Subcutaneous abdominal adipose tissue (tissue), 5 donors: ENCODE results near the gene CCNYL1.
A peak's percentile ranks its signal among the peaks of the same experiment; 100 is the strongest.
"Not testable (repeated sequence)": the region's sequence is repeated elsewhere in the genome, so short reads cannot be mapped to it uniquely, and the experiment has no call there.

Source experiments
- H3K27ac ChIP-seq: one replicate; pipeline ENCODE4 v1.7.0; 2013; ENCODE audit warnings: low read depth, mild to moderate bottlenecking, inconsistent platforms, low read length, moderate library complexity
- H3K27me3 ChIP-seq, 5 donors: one replicate each; pipeline ENCODE4 v1.7.0; 2013; ENCODE audit warnings: low read length in 5 of 5, inconsistent platforms in 1 of 5; ENCODE audit not compliant: control insufficient read depth in 5 of 5, insufficient read depth in 4 of 5
- H3K36me3 ChIP-seq, 5 donors: one replicate each; pipeline ENCODE4 v1.7.0; 2013; ENCODE audit warnings: low read length in 5 of 5; ENCODE audit not compliant: control insufficient read depth in 5 of 5, insufficient read depth in 5 of 5
- H3K4me1 ChIP-seq, 5 donors: one replicate each; pipeline ENCODE4 v1.7.0; 2013; ENCODE audit warnings: low read length in 5 of 5, mild to moderate bottlenecking in 3 of 5, moderate library complexity in 1 of 5; ENCODE audit not compliant: control insufficient read depth in 5 of 5, insufficient read depth in 5 of 5
- H3K4me3 ChIP-seq, 5 donors: one replicate each; pipeline ENCODE4 v1.7.0; 2013; ENCODE audit warnings: low read length in 5 of 5, low read depth in 1 of 5
- H3K9ac ChIP-seq, 5 donors: one replicate each; pipeline ENCODE4 v1.7.0; 2013; ENCODE audit warnings: low read length in 5 of 5, mild to moderate bottlenecking in 4 of 5, moderate library complexity in 3 of 5
- H3K9me3 ChIP-seq, 5 donors: one replicate each; pipeline ENCODE4 v1.7.0; 2013; ENCODE audit warnings: low read length in 5 of 5; ENCODE audit not compliant: control insufficient read depth in 5 of 5
- donor health status: healthy.
- donor health status: healthy.
- donor health status: healthy.
- donor health status: healthy.
- donor health status: healthy.

The CCNYL1 gene

DNA sequence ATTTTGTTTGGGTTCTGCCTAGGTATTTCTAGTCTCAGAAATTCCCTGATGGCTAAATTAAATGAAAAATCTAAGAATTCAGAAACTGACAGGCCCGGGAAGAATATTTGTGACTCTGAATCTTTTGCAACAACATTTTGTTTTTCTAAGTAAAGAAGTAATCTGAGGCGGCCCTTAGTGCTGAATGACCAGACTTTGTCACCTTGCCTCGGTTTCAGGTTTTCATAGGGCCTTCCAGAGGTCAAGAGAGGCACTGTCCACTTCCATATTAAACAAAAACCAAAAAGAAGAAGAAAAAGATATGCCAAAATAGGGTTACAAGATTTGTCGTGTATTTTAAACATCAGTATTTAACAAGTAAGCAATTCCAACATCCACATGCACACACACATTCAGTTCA, 16.1 kb upstream of the CCNYL1 start:
- H3K27me3 ChIP-seq = no peaks in the 10 kb centered on the region
- no peak overlapping the region for H3K27ac ChIP-seq
- H3K36me3 ChIP-seq = no peaks in the 10 kb centered on the region
- no peaks in the 10 kb centered on the region for H3K9me3 ChIP-seq
- no peak overlapping the region for H3K4me3 ChIP-seq
- H3K9ac ChIP-seq = no peak overlapping the region
- peaks cover 0 to 15% (median 7%) of the 10 kb centered on the region in 5 donors for H3K4me1 ChIP-seq

- not testable (repeated sequence) for H3K27me3 ChIP-seq, H3K9me3 ChIP-seq, H3K36me3 ChIP-seq, H3K9ac ChIP-seq, H3K27ac ChIP-seq, H3K4me3 ChIP-seq
- peaks cover 0 to 12% (median 7%) of the 10 kb centered on the region in 5 donors for H3K4me1 ChIP-seq
Observed at GRCh38 chr2:207696911-207697310, 14.5 kb upstream of the CCNYL1 start.

DNA sequence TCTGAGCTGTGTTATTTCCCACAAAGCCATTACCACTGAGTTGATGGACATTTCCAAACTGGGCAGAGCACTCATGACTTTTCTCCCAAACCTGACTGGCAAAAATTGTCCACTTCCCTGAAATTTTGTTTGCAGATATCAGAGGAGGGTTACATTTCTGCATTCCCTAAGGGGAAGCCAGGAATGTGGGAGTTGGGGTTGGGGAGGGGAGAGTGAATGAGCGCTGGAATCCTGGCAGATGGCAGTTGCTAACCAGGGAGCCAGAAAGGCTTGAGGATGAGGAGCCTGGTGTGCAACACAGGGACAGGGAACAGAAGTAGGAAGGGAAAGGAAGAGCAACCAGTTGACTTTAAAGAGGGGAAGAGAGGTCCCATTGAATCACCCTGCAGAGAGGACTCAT, 14.0 kb upstream of the CCNYL1 start:
- Histone ChIP-seq H3K4me3 (no peak overlapping the region), H3K27ac (no peak overlapping the region), H3K9ac (no peak overlapping the region), H3K9me3 (no peaks in the 10 kb centered on the region), H3K4me1 (peaks cover 0 to 7% (median 2%) of the 10 kb centered on the region in 5 donors), H3K27me3 (no peaks in the 10 kb centered on the region), H3K36me3 (no peaks in the 10 kb centered on the region)

DNA sequence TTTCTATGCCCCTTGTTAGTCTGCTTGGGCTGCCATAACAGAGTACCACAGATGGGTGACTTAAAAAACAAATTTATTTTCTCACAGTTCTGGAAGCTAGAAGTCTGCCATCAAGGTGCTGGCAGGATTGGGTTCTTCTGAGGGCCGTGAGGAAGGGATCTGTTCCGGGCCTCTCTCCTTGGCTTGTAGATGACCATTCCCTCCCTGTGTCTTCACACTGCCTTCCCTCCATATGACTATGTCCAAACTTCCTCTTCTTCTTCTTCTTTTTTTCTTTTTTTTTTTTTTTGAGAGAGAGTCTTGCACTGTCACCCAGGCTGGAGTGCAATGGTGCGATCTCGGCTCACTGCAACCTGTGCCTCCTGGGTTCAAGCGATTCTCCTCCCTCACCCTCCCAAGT, 13.1 kb upstream of the CCNYL1 start:
- Histone ChIP-seq H3K4me1 (no peaks in the 10 kb centered on the region), H3K9me3 (no peaks in the 10 kb centered on the region), H3K9ac (no peak overlapping the region), H3K27ac (no peak overlapping the region), H3K4me3 (no peak overlapping the region), H3K27me3 (no peaks in the 10 kb centered on the region), H3K36me3 (no peaks in the 10 kb centered on the region)

GRCh38 chr2:207704078-207704477, 7.4 kb upstream of the CCNYL1 start:
- no peak overlapping the region for H3K4me3 ChIP-seq
- H3K4me1 ChIP-seq = no peaks in the 10 kb centered on the region
- H3K36me3 ChIP-seq = no peaks in the 10 kb centered on the region
- H3K27ac ChIP-seq = no peak overlapping the region
- H3K9me3 ChIP-seq = no peaks in the 10 kb centered on the region
- no peak overlapping the region for H3K9ac ChIP-seq
- no peaks in the 10 kb centered on the region for H3K27me3 ChIP-seq

DNA sequence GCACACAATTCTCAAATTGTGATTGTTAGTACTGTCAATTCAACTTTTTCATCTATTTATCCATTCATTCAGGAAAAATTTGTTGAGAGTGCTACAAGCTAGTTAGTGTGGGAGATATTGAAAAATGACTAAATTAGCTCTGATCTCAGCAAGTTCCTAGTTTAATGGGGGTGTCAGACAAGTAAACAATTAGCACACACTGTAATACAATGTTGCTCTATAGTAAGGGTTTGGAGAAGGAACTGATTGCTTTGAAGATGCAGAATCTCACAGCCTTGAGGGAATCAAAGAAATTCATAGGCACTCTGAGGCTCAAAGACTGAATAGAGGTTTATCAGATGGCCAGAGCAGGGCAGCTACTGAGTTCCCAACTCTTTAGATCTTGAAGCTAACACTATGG, 6.8 kb upstream of the CCNYL1 start:
- Histone ChIP-seq H3K27me3 (no peaks in the 10 kb centered on the region), H3K36me3 (no peaks in the 10 kb centered on the region), H3K27ac (no peak overlapping the region), H3K9me3 (no peaks in the 10 kb centered on the region), H3K9ac (no peak overlapping the region), H3K4me3 (no peak overlapping the region), H3K4me1 (no peaks in the 10 kb centered on the region)

- Histone ChIP-seq H3K27me3 (no peaks in the 10 kb centered on the region), H3K4me1 (peaks cover 0 to 8% (median 6%) of the 10 kb centered on the region in 5 donors), H3K9ac (no peak overlapping the region), H3K27ac (no peak overlapping the region), H3K4me3 (no peak overlapping the region), H3K36me3 (no peaks in the 10 kb centered on the region), H3K9me3 (no peaks in the 10 kb centered on the region)
Observed at GRCh38 chr2:207706936-207707860, 4.2 kb upstream of the CCNYL1 start.

- peak overlapping the region; percentile 78 for H3K27ac ChIP-seq
- no peaks in the 10 kb centered on the region for H3K27me3 ChIP-seq
- H3K9ac ChIP-seq = peak overlapping the region in 4 of 5 donors; percentile 72 to 91 (median 82)
Observed at GRCh38 chr2:207711750-207712530, 500 bp downstream of the CCNYL1 start.

GRCh38 chr2:207716056-207716455, 4.6 kb downstream of the CCNYL1 start:
- H3K36me3 ChIP-seq = peaks cover 0 to 4% (median 0%) of the 10 kb centered on the region in 5 donors

More at GRCh38 chr2:207711750-207712530, 500 bp downstream of the CCNYL1 start:
- Histone ChIP-seq H3K4me3 (peak overlapping the region; percentile 77 to 97 (median 94)), H3K4me1 (peaks cover 2 to 19% (median 18%) of the 10 kb centered on the region in 5 donors), H3K36me3 (no peaks in the 10 kb centered on the region), H3K9me3 (no peaks in the 10 kb centered on the region)

GRCh38 chr2:207718521-207718920, 7.1 kb downstream of the CCNYL1 start:
- Histone ChIP-seq H3K27me3 (no peaks in the 10 kb centered on the region), H3K36me3 (peaks cover 0 to 4% (median 0%) of the 10 kb centered on the region in 5 donors), H3K9ac (no peak overlapping the region), H3K9me3 (no peaks in the 10 kb centered on the region), H3K27ac (no peak overlapping the region), H3K4me1 (peaks cover 0 to 4% (median 3%) of the 10 kb centered on the region in 5 donors), H3K4me3 (no peak overlapping the region)

More at GRCh38 chr2:207716056-207716455, 4.6 kb downstream of the CCNYL1 start:
- Histone ChIP-seq H3K9me3 (no peaks in the 10 kb centered on the region), H3K27ac (no peak overlapping the region), H3K27me3 (no peaks in the 10 kb centered on the region), H3K4me1 (peaks cover 2 to 14% (median 12%) of the 10 kb centered on the region in 5 donors), H3K9ac (no peak overlapping the region), H3K4me3 (no peak overlapping the region)
